HG02623 (cell line): ENCODE results near the gene POFUT2.
"Not testable (repeated sequence)": the region's sequence is repeated elsewhere in the genome, so short reads cannot be mapped to it uniquely, and the experiment has no call there.

Experiments
- ATAC-seq: cut with Tn5 transposase; IDR thresholded peaks from one replicate; pipeline ENCODE4 v1.9.1; 2021; ENCODE audit warnings: moderate library complexity; ENCODE audit not compliant: unreplicated experiment

POFUT2 gene

DNA sequence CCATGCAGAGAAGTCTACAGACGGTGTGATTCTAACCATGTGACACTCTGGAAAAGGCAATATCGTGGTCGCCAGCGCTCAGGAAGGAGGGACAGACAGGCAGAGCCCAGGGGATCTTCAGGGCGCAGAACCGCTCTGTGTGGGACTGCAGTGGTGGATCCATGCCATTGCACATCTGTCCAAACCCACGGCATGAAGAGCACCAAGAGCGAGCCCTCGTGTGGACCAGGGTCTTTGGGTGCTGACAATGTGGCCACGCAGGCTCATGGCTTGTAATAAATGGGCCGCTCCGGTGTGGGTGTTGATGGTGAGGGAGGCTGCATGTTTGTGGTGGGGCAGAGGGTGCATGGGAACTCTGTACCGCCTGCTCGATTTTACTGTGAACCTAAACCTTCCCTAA is 25.3 kb upstream of the POFUT2 start:
- no peak for ATAC-seq

GRCh38 chr21:45312296-45312695 is 24.6 kb upstream of the POFUT2 start:
- ATAC-seq, result no peak

GRCh38 chr21:45310459-45310858 is 22.8 kb upstream of the POFUT2 start:
- no peak for ATAC-seq

GRCh38 chr21:45309987-45310381 is 22.3 kb upstream of the POFUT2 start:
- no peak for ATAC-seq

DNA sequence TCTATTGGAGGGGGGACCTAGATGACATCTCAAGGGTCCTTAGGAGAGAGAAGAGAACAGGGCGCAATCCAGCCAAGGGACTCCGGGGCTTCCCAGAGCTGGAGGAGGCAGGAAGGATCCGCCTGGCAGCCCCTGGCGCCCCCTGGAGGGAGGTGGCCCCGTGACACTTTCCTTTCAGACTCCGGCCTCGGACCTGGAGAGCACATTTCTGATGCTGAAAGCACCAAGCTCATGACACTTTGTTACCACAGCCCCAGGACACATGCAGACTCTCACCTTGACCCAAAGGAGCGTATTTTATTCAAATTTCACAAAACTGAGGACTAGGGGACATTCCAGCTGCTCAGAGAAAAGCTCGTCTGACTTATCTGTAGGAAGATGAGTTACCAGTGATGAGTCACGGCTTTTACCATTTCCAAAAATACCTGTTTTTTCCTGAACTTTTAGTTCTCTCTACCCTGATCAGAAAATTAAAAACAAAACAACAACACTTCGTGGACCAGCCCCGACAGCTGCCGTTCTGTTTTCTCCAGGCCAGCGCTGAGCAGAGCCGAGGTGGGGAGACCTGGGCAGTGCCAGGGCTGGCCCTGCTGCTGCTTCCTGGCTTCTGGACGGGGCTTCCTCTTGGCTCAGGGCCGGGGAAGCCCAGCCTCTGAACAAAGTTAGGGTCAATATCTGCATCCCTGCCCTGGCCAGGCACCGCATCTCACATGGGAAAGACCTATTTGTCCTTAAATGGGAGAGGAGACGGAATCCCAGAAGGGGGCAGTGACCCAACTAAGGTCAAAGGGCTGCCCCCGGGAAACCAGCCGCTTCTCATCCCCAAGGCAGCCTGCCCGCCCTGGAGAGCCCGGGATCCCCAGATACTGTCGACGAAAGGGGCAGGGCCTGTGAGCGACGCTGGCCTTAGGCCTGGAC is 21.6 kb upstream of the POFUT2 start:
- ATAC-seq, result no peak

DNA sequence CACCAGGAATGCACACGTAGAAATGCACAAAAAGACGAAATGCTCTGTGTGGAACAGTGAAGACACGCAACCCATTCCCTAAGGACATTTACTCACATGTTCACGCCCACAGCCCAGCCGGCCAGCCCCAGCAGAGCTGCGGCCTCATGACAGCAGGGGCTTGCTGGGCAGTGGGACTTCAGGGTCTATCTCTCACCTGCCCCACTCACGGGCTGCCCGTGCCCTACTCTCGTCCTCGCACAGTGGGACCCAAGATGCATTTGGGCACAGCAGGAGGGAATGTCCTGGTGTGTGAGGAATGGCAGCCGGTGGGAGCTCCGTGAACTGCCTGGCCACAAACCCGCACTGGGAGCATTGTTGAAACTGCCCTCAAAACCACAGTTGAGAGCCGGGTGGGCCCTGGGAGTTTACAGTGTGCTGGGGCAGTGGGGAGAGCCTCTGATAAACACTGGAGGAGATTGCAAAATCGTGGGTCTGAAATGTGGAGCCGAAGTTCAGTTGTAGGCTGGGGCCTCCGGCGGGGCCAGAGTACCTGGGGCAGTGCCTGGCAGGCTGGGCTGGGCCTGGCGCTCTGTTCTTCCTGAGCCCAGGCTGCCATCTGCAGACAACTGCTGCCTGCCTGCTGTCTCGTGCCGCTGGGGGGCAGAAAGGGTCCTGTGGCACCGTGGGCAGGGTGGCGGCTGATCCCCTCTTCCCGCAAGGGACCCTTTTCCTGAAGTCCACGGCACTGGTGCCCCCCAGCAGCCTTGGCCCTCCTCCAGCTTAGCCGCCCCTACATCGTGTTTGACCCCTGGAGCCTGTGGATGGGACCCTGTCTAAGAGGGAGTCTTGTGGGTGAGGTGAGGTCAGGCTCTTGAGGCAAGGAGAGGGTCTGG is 20.7 kb upstream of the POFUT2 start:
- ATAC-seq, result no peak

DNA sequence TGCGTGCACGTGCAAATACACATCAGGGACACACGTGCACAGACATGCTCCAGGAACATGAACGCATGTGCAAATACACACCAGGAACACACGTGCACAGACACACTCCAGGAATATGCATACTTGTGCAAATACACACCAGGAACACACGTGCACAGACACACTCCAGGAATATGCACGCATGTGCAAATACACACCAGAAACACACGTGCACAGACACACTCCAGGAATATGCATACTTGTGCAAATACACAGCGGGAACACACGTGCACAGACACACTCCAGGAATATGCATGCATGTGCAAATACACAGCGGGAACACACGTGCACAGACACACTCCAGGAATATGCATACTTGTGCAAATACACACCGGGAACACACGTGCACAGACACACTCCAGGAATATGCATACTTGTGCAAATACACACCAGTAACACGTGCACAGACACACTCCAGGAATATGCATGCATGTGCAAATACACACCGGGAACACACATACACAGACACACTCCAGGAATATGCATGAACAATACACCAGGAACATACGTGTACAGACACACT is 20.0 kb upstream of the POFUT2 start:
- ATAC-seq, result not testable (repeated sequence)

GRCh38 chr21:45306832-45307571 is 19.3 kb upstream of the POFUT2 start:
- no peak for ATAC-seq

- ATAC-seq, result no peak
These were observed 18.7 kb upstream of the POFUT2 start for GRCh38 chr21:45306453-45306831.

- no peak for ATAC-seq
These were observed 18.1 kb upstream of the POFUT2 start for GRCh38 chr21:45305836-45306235.

DNA sequence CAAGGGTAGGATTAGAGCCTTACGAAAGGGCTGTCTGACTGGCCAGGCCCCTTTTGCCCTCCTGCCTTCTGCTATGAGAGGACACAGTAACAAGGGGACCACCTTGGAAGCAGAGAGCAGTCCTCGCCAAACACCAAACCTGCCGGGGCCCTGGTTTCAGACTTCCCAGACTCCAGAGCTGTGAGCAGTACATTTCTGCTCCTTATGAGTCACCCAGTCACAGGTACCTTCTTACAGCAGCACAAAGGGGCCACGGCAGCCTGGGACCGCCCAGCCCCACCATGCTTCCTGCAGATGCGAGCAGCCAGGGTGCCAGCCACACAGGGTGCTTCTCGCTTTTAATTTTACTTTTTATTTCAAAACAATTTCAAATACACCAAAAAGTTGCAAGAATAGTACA is 17.2 kb upstream of the POFUT2 start:
- no peak for ATAC-seq

GRCh38 chr21:45304476-45304830 is 16.8 kb upstream of the POFUT2 start:
- ATAC-seq, result no peak

DNA sequence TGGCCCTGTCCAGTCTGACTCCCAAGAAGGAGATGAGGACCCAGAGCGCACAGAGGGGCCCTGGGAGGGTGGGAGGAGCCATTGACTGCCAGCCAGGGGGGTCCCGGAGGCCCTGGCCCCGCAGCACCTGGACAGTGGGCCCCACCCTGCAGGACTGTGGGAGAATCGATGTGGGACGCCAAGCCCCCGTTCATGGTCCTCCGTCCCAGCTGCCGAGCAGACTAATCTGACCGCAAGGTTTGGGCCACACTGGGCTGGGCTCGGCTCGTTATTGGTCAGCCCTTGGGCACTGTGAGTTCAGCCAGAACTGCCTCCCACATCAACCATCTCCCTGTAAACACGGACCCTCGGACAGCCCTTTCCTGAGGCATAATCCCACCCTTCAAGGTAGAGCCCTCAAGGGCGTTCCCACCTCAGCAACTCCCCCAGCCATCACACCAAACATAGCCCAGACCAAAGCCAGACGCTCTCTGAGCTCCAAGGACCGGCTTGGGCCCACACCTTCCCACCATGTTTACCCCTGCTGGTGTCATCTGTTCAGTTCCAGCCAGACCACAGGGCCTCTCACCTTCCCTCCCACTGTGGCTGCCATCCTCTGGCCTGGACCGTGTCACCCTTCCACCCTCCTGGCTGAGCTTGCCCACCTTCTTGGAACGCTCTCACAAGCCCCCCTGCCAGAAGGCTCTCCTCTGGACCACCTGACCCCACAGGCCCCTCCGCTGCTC is 16.2 kb upstream of the POFUT2 start:
- no peak for ATAC-seq

- no peak for ATAC-seq
These were observed 15.5 kb upstream of the POFUT2 start for GRCh38 chr21:45303091-45303615.

- no peak for ATAC-seq
These were observed 14.7 kb upstream of the POFUT2 start for GRCh38 chr21:45302082-45303061.

GRCh38 chr21:45301521-45302081 is 13.9 kb upstream of the POFUT2 start:
- ATAC-seq, result no peak

DNA sequence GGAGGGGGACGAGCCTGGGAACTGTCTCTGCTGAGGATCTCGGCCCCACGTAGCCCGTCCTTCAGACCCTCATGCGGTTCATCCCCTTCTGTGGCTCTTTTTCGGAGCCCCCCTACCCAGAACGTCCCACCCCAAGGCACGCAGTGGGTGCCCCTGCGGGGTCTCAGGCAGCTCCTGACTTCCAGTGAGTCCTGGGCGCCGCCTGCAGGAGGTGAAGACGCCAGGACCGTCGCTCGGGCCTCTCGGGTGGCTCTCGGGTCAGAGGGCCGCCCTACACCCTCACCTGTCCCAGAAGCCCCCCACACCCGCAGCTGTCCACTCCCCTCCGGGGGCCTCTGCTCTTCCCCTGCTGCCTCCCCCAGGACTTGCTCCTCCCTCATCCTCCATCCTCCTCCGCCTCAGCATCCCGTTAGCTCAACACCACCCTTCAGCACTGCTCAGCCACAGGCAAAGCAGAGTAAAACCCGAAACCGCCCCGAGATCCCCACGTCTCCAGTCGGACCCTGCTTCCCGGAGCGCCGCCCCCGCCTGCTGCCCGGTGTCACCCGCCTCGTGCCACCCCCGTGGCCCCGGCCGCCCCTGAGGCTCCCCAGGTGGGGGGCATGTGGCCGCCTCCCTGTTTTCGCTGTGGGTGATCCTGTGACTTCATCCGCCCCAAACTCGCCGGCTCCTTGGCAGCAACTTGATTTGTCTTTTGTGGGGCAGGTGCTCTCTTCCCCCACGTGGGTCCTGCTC is 13.3 kb upstream of the POFUT2 start:
- ATAC-seq, result no peak
